ENCODE results near the gene VIPAS39. TPM values are rescaled to one million over a fixed set of nuclear protein-coding genes. Genes with fewer than 3 reads are reported as not detected.
A peak's percentile ranks its signal among the peaks of the same experiment; 100 is the strongest.

Gene VIPAS39
- total and polyA plus RNA-seq, 2 of the 13 experiments (the other 11 are each of a cell fraction or from before 2014, with no cell fraction given) = 13.3 to 21.5 TPM

- TF ChIP-seq ZNF574 (CRISPR knock-in tag; IDR thresholded peaks at IDR 0.05) = peak; percentile 58; the same call in 1 of the 2 replicates
- TF ChIP-seq THAP11 (CRISPR knock-in tag; IDR thresholded peaks at IDR 0.05) = peak; percentile 76
- 0 out of 2 replicates have a peak, but pooled peaks have one; percentile 34 for TF ChIP-seq ZNF589 (CRISPR knock-in tag; conservative IDR thresholded peaks at IDR 0.05)
- no peak for TF ChIP-seq EP300 (IDR thresholded peaks at IDR 0.05; ENCODE audit: low read depth in 2 of 2, low read length in 2 of 2)
- no peak for TF ChIP-seq EP300 (CRISPR knock-in tag; IDR thresholded peaks at IDR 0.05; ENCODE audit: borderline replicate concordance)
- TF ChIP-seq ZNF576 (CRISPR knock-in tag; IDR thresholded peaks at IDR 0.05) = 0 out of 2 replicates have a peak, but pooled peaks have one; percentile 73
- 0 out of 2 replicates have a peak, but pooled peaks have one; percentile 33 for TF ChIP-seq SSRP1 (CRISPR knock-in tag; IDR thresholded peaks at IDR 0.05)
- peak; percentile 71; the same call in 1 of the 2 replicates for TF ChIP-seq HOXA9 (CRISPR knock-in tag; IDR thresholded peaks at IDR 0.05; ENCODE audit: borderline replicate concordance)
- peak; percentile 50; the same call in 1 of the 2 replicates for TF ChIP-seq ZSCAN12 (CRISPR knock-in tag; IDR thresholded peaks at IDR 0.05)
- TF ChIP-seq ZNF205 (CRISPR knock-in tag; IDR thresholded peaks at IDR 0.05) = peak; percentile 65
- 0 out of 2 replicates have a peak, but pooled peaks have one; percentile 46 for TF ChIP-seq ZKSCAN5 (CRISPR knock-in tag; IDR thresholded peaks at IDR 0.05)
- peak; percentile 42; the same call in 1 of the 2 replicates for TF ChIP-seq ELF3 (CRISPR knock-in tag; IDR thresholded peaks at IDR 0.05)
- TF ChIP-seq MXI1 (IDR thresholded peaks at IDR 0.05; ENCODE audit: borderline replicate concordance, low read depth, low read length) = peak; percentile 69; the same call in 2 of the 3 replicates
- peak; percentile 51 for TF ChIP-seq HNRNPLL (IDR thresholded peaks at IDR 0.05; ENCODE audit: low read depth, low read length, poor library complexity, severe bottlenecking)
- peak; percentile 82 for TF ChIP-seq UBTF (CRISPR knock-in tag; IDR thresholded peaks at IDR 0.05)
- no peak for TF ChIP-seq HMG20A (CRISPR knock-in tag; IDR thresholded peaks at IDR 0.05; ENCODE audit: borderline replicate concordance)
- 0 out of 2 replicates have a peak, but pooled peaks have one; percentile 75 for TF ChIP-seq SRY (CRISPR knock-in tag; IDR thresholded peaks at IDR 0.05)
- no peak; the same call in 1 of the 2 replicates for TF ChIP-seq ZBTB20 (CRISPR knock-in tag; IDR thresholded peaks at IDR 0.05; ENCODE audit: borderline replicate concordance, low read depth)
- TF ChIP-seq ZBTB34 (CRISPR knock-in tag; IDR thresholded peaks at IDR 0.05) = peak; percentile 23; the same call in 1 of the 2 replicates
- TF ChIP-seq JUNB (CRISPR knock-in tag; IDR thresholded peaks at IDR 0.05; ENCODE audit: borderline replicate concordance) = no peak
- peak; percentile 65 for TF ChIP-seq ZNF563 (CRISPR knock-in tag; IDR thresholded peaks at IDR 0.05)
- TF ChIP-seq SIN3A (IDR thresholded peaks at IDR 0.05; ENCODE audit: borderline replicate concordance, low read depth, low read length) = 0 out of 2 replicates have a peak, but pooled peaks have one; percentile 30
Observed at GRCh38 chr14:77498120-77498979, 40.9 kb upstream of the VIPAS39 start, which contains the start of gene ISM2 (continued).
